Colon (tissue), 2 donors: ENCODE measurements around the gene POGLUT2.

ENCODE experiments used
- FAIRE-seq: peaks from 2 replicates; lab custom pipeline; 2012; peaks lifted over from hg19 to GRCh38; lab: Jason Lieb, UNC
- donor health status: control.
- donor health status: control.

The POGLUT2 gene

GRCh38 chr13:102768909-102769308 lies 29.9 kb downstream of the POGLUT2 start:
- FAIRE-seq, result no peak

DNA sequence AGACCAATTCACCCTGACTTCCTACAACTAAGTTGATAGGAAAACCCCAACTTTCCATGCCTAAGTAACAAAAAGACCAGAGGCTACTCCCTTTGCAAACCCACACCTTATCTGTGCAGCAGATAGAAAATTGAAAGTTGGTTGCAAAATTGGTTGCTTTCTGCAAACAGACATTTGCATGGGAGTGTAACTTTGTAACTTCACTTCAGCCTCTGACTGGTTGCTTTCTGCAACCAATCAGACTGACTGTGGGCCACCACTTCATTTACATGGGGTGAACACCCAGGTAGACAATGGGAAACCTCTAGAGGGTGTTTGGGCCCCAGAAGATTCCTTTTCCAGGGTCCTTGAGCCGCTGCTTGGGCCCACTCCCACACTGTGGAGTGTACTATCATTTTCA lies 35.0 kb downstream of the POGLUT2 start:
- FAIRE-seq, result no peak

DNA sequence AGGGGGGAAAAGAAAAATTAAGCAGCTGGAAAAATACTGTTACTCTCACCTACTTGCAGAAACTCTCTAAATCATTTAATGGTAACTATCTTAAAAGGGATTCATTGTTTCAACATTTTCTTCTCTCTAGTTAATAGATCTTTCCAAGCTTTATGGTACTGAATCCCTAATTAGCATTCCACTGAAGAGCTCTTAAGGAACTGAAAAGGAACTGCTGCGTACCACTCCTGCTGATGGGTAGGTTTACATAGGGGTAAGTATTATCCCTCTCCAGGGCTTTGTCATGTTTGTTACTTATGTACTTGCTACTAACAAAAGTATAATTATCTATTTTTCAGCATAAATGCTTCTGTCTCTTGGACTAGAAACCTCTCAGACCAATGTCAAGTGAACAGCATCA lies 37.7 kb downstream of the POGLUT2 start:
- no peak for FAIRE-seq

GRCh38 chr13:102758842-102759241 lies 39.9 kb downstream of the POGLUT2 start:
- FAIRE-seq, result no peak

DNA sequence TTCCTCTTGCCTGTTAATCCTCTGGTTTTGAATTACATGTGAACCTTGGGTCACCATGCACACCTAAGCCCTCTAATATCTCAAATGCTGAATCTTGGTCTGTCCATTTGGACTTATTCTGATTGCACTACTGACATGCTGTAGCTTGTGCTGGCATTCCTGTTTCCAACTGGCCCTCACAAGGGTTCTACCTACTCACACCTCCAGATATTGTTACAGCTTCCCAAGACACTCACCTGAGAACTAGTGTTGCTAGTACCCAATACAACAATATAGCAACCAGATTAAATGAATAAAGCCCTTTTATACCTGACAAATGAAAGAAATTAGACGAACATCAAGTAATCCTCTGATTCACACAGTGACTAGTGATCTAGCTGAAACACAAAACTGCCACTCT lies 41.8 kb downstream of the POGLUT2 start:
- no peak for FAIRE-seq

DNA sequence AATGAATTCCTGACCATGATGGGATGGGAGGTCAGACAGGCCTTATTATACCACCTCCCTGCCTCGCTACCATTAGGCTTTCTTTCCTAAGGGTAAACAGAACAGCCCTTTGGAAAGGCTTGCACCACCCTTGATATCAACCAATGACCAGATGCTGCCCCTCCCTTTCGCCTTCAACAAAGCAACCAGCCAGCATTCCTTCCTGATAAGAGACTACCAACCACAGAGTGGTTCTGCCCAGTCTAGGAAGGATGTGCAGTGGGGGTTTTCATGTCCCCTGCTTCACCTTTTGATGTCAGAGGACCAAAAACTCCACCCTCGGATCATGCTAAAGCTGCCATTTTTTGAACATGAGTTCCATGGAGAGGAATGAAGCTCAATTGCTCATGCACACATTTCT lies 46.9 kb downstream of the POGLUT2 start:
- FAIRE-seq, result no peak

GRCh38 chr13:102742506-102742905 lies 56.3 kb downstream of the POGLUT2 start:
- FAIRE-seq, result no peak

DNA sequence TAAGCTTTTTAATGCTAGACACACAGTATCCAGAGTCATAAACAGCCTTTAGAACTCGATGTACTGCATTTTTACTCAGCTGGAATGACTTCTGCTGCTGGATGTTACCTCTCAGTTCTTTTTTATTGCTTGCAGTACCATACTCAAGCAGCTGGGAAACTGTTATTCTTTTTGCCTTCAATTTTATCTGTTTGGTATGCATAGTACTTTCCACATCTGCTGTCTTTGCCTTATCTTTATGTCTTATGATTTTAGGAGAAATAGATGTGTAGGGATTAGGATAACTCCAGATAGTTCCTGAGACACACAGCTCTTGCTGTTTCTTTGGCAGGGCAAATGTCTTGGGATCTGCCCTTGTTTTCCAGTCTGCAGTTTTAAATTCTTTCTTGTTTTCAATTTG lies 56.7 kb downstream of the POGLUT2 start:
- FAIRE-seq, result no peak
